Muscle layer of duodenum (tissue), 2 donors: ENCODE measurements around the gene TMEM204.

Source experiments
- H3K27ac ChIP-seq: one replicate; pipeline ENCODE4 v1.7.0; 2013; ENCODE audit warnings: mild to moderate bottlenecking, low read length
- H3K27me3 ChIP-seq: one replicate; pipeline ENCODE4 v1.7.0; 2013; ENCODE audit warnings: low read depth, mild to moderate bottlenecking, control low read depth, low read length
- H3K36me3 ChIP-seq, 2 donors: one replicate each; pipeline ENCODE4 v1.7.0; 2013; ENCODE audit warnings: low read length in 2 of 2, control low read depth in 1 of 2, mild to moderate bottlenecking in 1 of 2; ENCODE audit not compliant: insufficient read depth in 2 of 2, control insufficient read depth in 1 of 2
- H3K4me1 ChIP-seq, 2 donors: one replicate each; pipeline ENCODE4 v1.7.0; 2013; ENCODE audit warnings: low read length in 2 of 2, mild to moderate bottlenecking in 2 of 2, control low read depth in 1 of 2, moderate library complexity in 1 of 2; ENCODE audit not compliant: insufficient read depth in 2 of 2, control insufficient read depth in 1 of 2
- H3K4me3 ChIP-seq, 2 donors: one replicate each; pipeline ENCODE4 v1.7.0; 2013; ENCODE audit warnings: low read length in 2 of 2, low read depth in 1 of 2, mild to moderate bottlenecking in 1 of 2
- H3K9me3 ChIP-seq, 2 donors: one replicate each; pipeline ENCODE4 v1.7.0; 2013; ENCODE audit warnings: low read length in 2 of 2, control low read depth in 1 of 2, mild to moderate bottlenecking in 1 of 2; ENCODE audit not compliant: control insufficient read depth in 1 of 2
- donor health status: healthy.

The TMEM204 gene

DNA sequence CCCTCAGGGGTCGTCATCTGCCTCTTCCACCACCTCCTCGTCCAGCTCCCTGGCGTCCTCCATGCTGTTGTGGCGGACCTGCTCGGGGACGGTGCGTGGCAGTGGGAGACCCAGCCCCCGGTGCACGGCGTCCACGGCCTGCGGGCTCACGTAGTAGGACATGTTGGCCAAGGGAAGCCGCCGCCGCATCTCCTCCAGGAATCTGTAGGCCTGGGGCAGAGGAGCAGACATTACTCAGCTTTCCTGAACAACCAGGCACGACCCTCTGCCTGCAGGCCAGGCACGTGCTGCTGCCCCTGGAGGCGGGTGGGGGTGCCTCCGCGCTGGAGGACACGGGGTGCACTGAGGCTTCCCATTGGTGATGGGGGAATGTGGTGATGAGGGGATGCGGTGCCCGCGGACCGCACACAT lies 22.5 kb upstream of the TMEM204 start:
- H3K27me3 ChIP-seq: no peaks in the 10 kb centered on the region
- H3K9me3 ChIP-seq: peaks cover 0 to 4% of the 10 kb centered on the region in 2 donors
- peaks cover 0 to 52% of the 10 kb centered on the region in 2 donors for H3K36me3 ChIP-seq
- H3K4me1 ChIP-seq: peaks cover 0 to 10% of the 10 kb centered on the region in 2 donors
- H3K4me3 ChIP-seq: no peak overlapping the region
- no peak overlapping the region for H3K27ac ChIP-seq

DNA sequence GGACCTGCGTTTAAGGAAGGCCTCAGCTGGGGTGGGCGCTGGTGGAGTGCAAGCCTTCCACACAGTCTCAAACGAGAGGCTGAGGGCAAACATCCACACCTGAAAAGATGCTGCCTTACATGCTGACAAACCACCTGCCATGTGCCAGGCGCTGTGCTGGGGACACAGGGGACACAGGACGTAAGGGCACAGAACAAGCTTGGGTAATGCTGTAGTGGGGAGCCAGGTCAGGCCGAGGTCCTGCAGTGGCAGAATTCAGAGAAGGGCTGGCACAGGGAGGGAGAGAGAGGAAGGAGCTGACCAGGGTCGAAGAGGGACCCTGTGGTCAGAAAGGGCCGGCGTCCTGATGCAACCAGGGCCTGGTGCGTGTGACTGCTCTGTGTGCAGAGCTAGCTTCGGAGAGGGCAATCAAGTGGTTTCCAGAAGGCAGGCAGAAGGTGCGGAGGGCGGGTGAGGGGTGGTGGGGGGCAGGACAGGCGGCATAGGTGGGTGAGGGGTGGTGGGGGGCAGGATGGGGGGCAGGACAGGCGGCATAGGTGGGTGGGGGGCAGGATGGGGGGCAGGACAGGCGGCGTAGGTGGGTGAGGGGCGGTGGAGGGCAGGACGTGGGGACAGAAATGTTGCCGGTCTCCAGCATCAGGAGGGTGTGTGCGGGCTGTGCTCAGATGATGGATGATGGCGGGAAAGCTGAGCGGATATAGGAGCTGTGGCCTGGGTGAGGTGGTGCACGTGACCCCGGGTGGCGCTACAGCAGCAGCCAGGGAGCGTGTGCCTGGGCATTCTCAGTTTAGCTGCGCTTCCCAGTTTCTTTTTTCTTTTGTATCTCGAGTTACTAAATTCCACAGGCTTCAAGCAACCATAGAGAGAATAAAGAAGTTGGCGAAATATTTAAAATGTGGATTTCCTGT lies 21.6 kb upstream of the TMEM204 start:
- peaks cover 0 to 10% of the 10 kb centered on the region in 2 donors for H3K4me1 ChIP-seq
- H3K27ac ChIP-seq: no peak overlapping the region
- H3K36me3 ChIP-seq: peaks cover 0 to 42% of the 10 kb centered on the region in 2 donors
- H3K4me3 ChIP-seq: no peak overlapping the region
- H3K27me3 ChIP-seq: no peaks in the 10 kb centered on the region
- peaks cover 0 to 4% of the 10 kb centered on the region in 2 donors for H3K9me3 ChIP-seq

DNA sequence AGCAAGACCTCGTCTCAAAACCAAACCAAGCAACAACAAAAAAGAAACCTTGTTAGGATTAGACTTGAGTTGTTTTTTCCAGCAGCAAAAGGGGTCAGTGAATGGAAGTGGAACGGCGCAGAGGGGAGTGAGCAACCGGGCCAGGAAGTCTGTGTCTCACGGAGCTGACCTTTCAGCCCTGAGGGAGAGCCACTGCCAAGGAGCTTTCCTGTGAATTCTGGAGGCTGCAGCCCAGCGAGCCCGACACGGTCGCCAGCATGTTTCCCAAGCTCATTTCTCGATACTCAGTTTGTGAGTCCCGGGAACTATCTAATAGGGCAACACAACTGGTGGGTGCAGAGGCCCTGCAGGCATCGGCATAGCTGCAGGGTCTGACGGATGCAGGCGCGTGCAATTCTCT lies 20.7 kb upstream of the TMEM204 start:
- peaks cover 0 to 10% of the 10 kb centered on the region in 2 donors for H3K4me1 ChIP-seq
- H3K36me3 ChIP-seq: peaks cover 0 to 37% of the 10 kb centered on the region in 2 donors
- no peak overlapping the region for H3K4me3 ChIP-seq
- H3K9me3 ChIP-seq: peaks cover 0 to 4% of the 10 kb centered on the region in 2 donors
- H3K27me3 ChIP-seq: no peaks in the 10 kb centered on the region
- H3K27ac ChIP-seq: no peak overlapping the region

DNA sequence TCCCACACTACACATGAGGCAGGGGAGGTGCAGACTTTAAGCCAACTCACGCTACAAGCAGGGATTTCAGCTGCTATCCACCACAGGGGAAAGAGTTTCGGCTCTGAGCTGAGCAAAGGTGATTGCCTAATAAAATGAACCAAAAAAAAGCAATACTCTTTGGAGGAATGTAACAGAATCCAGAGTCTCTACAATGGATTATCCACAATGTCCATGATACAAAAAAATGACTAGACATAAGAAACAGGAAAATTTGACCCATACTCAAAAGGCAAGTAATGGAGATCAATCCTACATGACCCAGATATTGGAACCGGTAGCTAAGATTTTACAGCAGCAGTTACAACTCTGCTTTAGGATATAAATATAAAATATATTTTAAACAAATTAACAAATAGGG lies 19.0 kb upstream of the TMEM204 start:
- no peaks in the 10 kb centered on the region for H3K27me3 ChIP-seq
- no peak overlapping the region for H3K27ac ChIP-seq
- peaks cover 0 to 42% of the 10 kb centered on the region in 2 donors for H3K36me3 ChIP-seq

DNA sequence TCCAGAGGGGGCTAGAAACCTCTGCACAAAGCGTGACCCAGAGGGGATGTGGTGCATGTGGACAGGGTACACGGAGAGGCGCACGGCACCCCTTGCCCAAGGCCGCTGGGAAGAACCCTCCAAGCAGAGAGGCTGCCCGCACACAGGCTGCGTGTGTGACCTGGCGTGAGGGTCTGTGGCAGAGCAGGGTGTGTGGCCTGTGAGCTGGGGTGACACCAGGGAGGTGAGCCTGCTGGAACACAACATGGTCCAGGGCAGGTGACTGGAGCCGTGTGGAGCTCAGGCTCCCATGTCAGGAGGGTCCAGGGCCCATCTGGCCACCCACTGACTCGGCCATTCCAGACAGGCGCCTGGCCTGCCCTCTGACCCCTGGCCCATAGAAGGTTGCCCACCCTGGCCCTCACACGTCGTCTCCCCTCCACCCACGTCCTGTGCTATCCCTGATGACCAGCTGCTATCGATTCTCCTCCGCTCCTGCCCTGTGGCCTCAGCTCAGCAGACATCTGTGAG lies 14.8 kb upstream of the TMEM204 start:
- Histone ChIP-seq H3K9me3 (peaks cover 0 to 4% of the 10 kb centered on the region in 2 donors), H3K4me1 (no peaks in the 10 kb centered on the region), H3K27me3 (no peaks in the 10 kb centered on the region), H3K36me3 (peaks cover 0 to 44% of the 10 kb centered on the region in 2 donors), H3K4me3 (no peak overlapping the region), H3K27ac (no peak overlapping the region)

More for the DNA sequence above, 19.0 kb upstream of the TMEM204 start:
- H3K9me3 ChIP-seq: peaks cover 0 to 4% of the 10 kb centered on the region in 2 donors
- no peak overlapping the region for H3K4me3 ChIP-seq
- peaks cover 0 to 4% of the 10 kb centered on the region in 2 donors for H3K4me1 ChIP-seq

DNA sequence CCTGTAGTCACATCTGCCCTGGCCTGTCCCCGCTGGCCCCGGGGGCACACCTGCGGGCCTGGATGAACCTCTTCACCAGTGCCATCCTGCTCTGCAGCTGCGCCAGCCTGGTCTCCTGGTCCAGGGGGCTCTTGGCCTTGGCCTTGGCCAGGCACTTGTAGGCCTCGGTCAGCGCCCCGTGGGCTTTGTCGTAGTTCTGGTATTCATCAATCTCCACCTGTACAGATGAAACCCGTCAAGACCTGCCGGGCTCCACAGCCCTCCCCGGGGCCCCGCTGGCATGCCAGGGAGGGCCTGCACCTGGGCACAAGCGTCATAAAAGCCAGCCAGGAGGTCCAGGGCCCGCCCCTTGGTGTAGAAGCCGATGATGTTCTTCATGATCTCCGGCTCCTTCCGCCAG lies 13.6 kb upstream of the TMEM204 start:
- H3K27ac ChIP-seq: no peak overlapping the region
- H3K27me3 ChIP-seq: no peaks in the 10 kb centered on the region
- H3K36me3 ChIP-seq: peaks cover 0 to 49% of the 10 kb centered on the region in 2 donors

DNA sequence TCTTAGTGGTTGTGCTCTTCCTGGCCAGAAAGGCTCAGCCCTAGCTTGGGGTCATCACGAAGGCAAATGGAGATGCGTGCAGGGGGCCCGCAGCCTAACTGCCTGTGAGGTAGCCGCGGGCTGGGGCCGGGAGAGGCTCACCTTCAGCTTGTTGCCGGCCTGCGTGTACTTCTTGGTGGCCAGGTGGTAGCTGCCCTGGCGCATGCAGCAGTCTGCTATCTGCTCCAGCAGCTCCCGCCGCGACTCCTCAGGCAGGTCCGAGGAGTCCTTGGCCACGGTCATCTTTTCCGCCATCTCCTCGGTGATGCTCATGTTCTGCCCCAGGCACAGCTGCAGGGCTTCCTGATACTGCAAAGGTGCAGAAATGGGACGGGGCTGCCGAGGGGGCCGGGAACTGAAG lies 13.0 kb upstream of the TMEM204 start:
- Histone ChIP-seq H3K4me3 (no peak overlapping the region), H3K27ac (no peak overlapping the region), H3K9me3 (no peaks in the 10 kb centered on the region), H3K27me3 (no peaks in the 10 kb centered on the region), H3K4me1 (no peaks in the 10 kb centered on the region), H3K36me3 (peaks cover 0 to 53% of the 10 kb centered on the region in 2 donors)

More for the DNA sequence above, 13.6 kb upstream of the TMEM204 start:
- Histone ChIP-seq H3K9me3 (no peaks in the 10 kb centered on the region), H3K4me1 (no peaks in the 10 kb centered on the region), H3K4me3 (no peak overlapping the region)

DNA sequence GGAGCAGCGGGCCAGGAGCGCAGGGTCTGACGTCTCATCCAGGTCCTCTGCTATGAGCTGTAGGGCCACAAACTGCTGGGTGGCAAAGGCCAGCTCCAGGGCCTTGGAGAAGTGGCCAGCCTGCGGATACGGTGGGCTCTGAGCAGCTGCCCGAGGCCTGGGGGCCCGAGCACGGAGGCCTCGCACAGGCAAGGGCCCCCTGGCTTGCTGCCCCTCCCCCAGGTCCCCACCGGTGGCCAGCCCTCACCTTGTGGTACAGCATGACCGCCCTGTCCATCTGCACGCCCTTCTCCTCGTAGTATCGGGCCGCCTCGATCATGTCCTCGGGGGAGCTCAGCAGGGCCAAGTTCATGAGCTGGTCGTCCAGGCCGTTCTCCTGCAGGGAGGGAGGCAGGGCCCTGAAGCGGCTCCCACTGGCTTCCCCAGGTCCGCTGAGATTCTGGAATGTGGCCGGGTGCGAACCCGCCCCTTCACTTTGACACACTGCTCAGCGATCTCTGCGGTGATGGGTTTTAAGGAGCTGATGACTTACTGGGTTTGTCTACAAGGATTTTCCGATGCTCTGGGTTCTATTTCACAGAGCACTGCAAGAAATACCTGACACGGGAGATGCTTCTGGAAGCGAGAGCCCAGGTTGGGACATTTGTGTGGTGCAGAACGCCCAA lies 9.8 kb upstream of the TMEM204 start:
- no peak overlapping the region for H3K27ac ChIP-seq
- H3K9me3 ChIP-seq: no peaks in the 10 kb centered on the region
- H3K4me3 ChIP-seq: no peak overlapping the region
- peaks cover 0 to 43% of the 10 kb centered on the region in 2 donors for H3K36me3 ChIP-seq
- no peaks in the 10 kb centered on the region for H3K27me3 ChIP-seq
- H3K4me1 ChIP-seq: peaks cover 0 to 10% of the 10 kb centered on the region in 2 donors

DNA sequence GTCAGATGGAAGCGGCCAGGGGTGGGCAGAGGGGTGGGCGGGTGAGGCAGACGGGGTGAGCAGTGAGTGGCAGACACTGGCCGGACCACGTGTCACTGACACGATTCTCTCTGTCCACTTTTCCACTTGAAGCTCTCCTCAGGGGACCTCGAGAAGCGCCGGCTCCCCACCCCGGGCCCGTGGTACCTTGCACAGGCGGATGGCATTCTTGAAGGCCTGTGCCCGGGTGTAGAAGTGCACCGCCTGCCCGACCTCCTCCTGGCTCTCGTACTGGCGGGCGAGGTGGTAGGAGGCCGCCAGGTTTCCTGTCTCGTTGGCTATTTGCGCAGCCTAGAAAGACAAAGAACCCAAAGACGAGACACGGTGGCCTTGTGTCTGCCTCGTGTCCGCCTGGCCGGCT lies 9.1 kb upstream of the TMEM204 start:
- H3K4me1 ChIP-seq: peaks cover 0 to 10% of the 10 kb centered on the region in 2 donors
- H3K4me3 ChIP-seq: no peak overlapping the region
- no peaks in the 10 kb centered on the region for H3K9me3 ChIP-seq
- H3K27me3 ChIP-seq: no peaks in the 10 kb centered on the region
- peaks cover 0 to 36% of the 10 kb centered on the region in 2 donors for H3K36me3 ChIP-seq
- H3K27ac ChIP-seq: no peak overlapping the region

DNA sequence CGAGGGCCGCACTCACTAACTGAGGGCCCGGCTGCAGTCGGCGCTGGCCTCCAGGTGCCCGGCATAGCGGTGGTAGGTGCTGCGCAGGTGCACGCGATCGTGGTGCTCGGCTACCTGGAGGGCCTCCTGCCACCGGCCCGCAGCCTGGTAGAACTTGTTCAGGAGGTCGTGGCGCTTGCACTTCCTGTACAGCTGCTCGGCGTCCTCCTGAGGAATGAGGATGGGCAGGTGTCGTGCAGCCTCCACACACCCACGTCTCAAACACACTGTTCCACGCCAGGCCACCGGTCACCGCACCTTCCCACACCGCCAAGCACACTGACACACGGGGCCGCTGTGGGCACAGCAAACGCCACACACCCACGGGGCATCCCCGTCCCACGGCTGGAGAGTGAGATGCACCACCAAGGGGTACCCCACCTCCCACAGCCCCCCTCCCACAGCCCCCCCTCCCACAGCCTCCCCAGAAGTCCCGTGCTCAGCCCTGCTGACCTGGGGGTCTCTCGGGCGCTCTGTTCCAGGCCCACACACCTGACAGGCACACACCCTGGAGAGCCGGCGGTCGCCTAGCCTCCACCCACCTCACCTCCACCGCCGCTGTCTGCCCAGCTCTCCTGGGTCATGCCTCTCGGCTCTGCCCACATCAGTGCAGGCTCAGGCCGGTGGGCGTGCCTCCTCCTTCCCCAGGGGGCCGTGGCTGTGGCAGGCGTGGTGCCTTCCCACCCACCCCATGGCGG lies 7.4 kb upstream of the TMEM204 start:
- Histone ChIP-seq H3K4me3 (no peak overlapping the region), H3K36me3 (peaks cover 0 to 23% of the 10 kb centered on the region in 2 donors), H3K4me1 (peaks cover 0 to 10% of the 10 kb centered on the region in 2 donors), H3K27ac (no peak overlapping the region), H3K9me3 (no peaks in the 10 kb centered on the region), H3K27me3 (no peaks in the 10 kb centered on the region)
